SU-DHL-6 (cell line): Measurements from ENCODE around the gene WNT3A.

Experiments used
- H2AFZ ChIP-seq: fragments of 200-600 bp; sonication (generic); 2 replicates; pipeline ENCODE4 v1.6.1; 2014; ENCODE audit warnings: low read depth, mild to moderate bottlenecking, moderate library complexity, mixed read lengths, antibody characterized with exemption, low read length; ENCODE audit not compliant: severe bottlenecking
- H3F3A ChIP-seq: fragments of 200-600 bp; shearing (Covaris generic); 2 replicates; pipeline ENCODE4 v1.6.0; 2016; ENCODE audit warnings: antibody characterized with exemption, mild to moderate bottlenecking; ENCODE audit not compliant: insufficient read depth
- H3K27ac ChIP-seq: fragments of 200-600 bp; sonication (generic); 2 replicates; pipeline ENCODE4 v1.5.1; 2016; ENCODE audit warnings: low read depth, mild to moderate bottlenecking, low read length, moderate library complexity, mixed read lengths
- H3K27me3 ChIP-seq: fragments of 200-600 bp; sonication (generic), shearing (Covaris generic); 2 replicates; pipeline ENCODE4 v1.6.0; 2014; ENCODE audit warnings: mild to moderate bottlenecking, low read length
- H3K36me3 ChIP-seq: fragments of 200-600 bp; sonication (generic); 2 replicates; pipeline ENCODE4 v1.6.1; 2014; ENCODE audit warnings: mild to moderate bottlenecking, low read length, mixed read lengths
- H3K4me2 ChIP-seq: fragments of 300-600, 200-600 bp; shearing (Covaris generic), sonication (generic); 2 replicates; pipeline ENCODE4 v1.6.0; 2014; ENCODE audit warnings: low read length, low read depth, mild to moderate bottlenecking; ENCODE audit not compliant: poor library complexity, severe bottlenecking
- H3K4me3 ChIP-seq: fragments of 200-600 bp; sonication (generic); 2 replicates; pipeline ENCODE4 v1.5.1; 2014; ENCODE audit warnings: antibody characterized with exemption, low read length, mild to moderate bottlenecking, mixed read lengths; ENCODE audit not compliant: insufficient read depth, poor library complexity, severe bottlenecking
- H3K79me2 ChIP-seq: fragments of 200-600 bp; sonication (generic); 2 replicates; pipeline ENCODE4 v1.6.1; 2014; ENCODE audit warnings: mild to moderate bottlenecking, low read length, moderate library complexity; ENCODE audit not compliant: insufficient read depth
- H3K9ac ChIP-seq: fragments of 200-600 bp; sonication (generic); 2 replicates; pipeline ENCODE4 v1.7.0; 2014; ENCODE audit warnings: mild to moderate bottlenecking, low read length
- H3K9me2 ChIP-seq: fragments of 200-600 bp; sonication (generic); replicated peaks from 2 replicates; pipeline ENCODE4 v1.6.1; 2014; ENCODE audit warnings: low read length; ENCODE audit not compliant: insufficient read depth
- H3K9me3 ChIP-seq: fragments of 200-600 bp; sonication (generic); 2 replicates; pipeline ENCODE4 v1.6.1; 2014; ENCODE audit warnings: low read length, mixed read lengths; ENCODE audit not compliant: insufficient read depth
- H4K20me1 ChIP-seq: fragments of 200-600 bp; sonication (generic); 2 replicates; pipeline ENCODE4 v1.6.1; 2014; ENCODE audit warnings: low read depth, mild to moderate bottlenecking, antibody characterized with exemption, low read length, moderate library complexity, mixed read lengths
- EZH2phosphoT487 ChIP-seq: fragments of 200-600 bp; sonication (generic), shearing (Covaris generic); conservative IDR thresholded peaks from 2 replicates; pipeline ENCODE4 v1.6.1; 2018; ENCODE audit warnings: mild to moderate bottlenecking, antibody characterized with exemption, low read length, moderate library complexity, mixed read lengths
- TF ChIP-seq, protein P1 (sequence below): fragments of 200-600 bp; sonication (generic); IDR thresholded peaks from one replicate; pipeline ENCODE4 v1.5.1; 2017; ENCODE audit warnings: antibody characterized with exemption, mild to moderate bottlenecking, low read length, moderate library complexity; ENCODE audit not compliant: insufficient read depth, poor library complexity, severe bottlenecking

Gene WNT3A

DNA sequence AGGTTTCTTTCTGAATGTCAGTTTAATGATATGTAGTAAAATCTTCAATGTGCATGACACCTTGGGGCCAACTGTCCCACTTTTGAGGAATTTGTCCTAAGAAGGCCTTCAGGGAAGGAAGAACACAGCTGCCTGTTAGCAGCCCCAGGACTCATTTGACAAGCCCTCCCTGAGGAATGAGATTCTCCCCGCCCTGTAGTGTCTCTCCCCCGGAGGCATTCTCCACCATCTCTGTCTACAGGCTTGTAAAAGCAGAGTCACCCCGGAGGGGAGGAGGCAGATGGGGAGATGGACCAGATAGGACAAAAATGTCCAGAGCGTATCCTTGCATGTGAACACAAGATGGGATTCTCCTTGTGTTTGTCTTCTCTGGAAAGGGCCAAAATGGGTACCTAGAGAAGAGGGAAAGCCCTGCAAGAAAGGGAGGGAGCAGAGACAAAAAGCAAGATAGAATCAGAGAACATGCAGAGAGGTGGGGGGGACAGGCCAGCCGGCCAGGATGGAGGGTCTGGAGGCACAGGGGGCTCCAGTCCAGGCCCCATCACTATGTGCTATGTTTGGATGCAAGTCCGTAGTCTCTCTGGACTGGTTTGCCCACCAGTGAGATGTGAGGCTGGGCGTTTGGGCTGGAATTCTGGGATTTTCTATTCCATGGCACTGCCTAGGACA lies 12.0 kb upstream of the WNT3A start:
- H3K4me2 ChIP-seq: no peak overlapping the region
- no peaks in the 10 kb centered on the region for H3F3A ChIP-seq
- H3K27me3 ChIP-seq: no peaks in the 10 kb centered on the region
- no peak overlapping the region for H3K27ac ChIP-seq
- H3K36me3 ChIP-seq: no peaks in the 10 kb centered on the region
- no peak overlapping the region for H2AFZ ChIP-seq
- TF ChIP-seq, protein P1, sequence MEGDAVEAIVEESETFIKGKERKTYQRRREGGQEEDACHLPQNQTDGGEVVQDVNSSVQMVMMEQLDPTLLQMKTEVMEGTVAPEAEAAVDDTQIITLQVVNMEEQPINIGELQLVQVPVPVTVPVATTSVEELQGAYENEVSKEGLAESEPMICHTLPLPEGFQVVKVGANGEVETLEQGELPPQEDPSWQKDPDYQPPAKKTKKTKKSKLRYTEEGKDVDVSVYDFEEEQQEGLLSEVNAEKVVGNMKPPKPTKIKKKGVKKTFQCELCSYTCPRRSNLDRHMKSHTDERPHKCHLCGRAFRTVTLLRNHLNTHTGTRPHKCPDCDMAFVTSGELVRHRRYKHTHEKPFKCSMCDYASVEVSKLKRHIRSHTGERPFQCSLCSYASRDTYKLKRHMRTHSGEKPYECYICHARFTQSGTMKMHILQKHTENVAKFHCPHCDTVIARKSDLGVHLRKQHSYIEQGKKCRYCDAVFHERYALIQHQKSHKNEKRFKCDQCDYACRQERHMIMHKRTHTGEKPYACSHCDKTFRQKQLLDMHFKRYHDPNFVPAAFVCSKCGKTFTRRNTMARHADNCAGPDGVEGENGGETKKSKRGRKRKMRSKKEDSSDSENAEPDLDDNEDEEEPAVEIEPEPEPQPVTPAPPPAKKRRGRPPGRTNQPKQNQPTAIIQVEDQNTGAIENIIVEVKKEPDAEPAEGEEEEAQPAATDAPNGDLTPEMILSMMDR: no peak
- TF ChIP-seq EZH2phosphoT487: no peak
- no peaks in the 10 kb centered on the region for H3K79me2 ChIP-seq
- no peaks in the 10 kb centered on the region for H4K20me1 ChIP-seq
- H3K9me2 ChIP-seq: no peaks in the 10 kb centered on the region
- no peak overlapping the region for H3K4me3 ChIP-seq
- no peaks in the 10 kb centered on the region for H3K9me3 ChIP-seq
- no peak overlapping the region for H3K9ac ChIP-seq

DNA sequence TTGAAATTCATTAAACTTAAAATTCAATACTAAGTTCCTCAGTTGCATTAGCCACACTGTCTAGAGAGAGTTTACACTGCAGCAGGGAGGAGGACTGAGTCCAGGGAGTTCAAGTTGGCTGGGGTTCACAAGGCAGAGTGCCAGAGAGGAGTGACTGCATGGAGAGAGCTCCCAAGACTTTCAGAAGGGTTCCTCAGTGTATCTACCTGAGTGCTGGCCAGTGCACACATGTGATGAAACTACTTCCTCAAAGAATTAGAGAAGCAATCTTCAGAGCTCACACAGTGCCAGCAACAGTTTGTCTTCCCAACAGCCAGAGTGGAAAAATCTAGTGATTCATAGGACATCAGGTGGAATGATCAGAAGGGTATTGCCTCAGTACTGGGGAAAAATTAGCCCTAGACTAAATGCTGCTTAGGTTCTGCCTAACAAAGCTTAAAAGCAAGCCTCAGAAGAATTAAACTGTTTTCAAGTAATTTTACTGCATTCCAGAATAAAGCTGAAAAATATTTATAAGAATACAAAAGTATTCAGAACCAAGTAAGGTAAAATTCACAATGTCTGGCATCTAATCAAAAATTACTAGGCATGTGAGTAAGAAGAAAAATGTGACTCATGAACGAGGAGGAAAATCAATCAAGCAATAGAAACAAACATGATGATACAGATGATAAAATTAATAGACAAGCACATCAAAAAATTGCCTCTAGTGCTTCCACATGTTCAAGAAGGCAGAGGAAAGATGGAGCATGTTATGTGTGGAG lies 10.4 kb upstream of the WNT3A start:
- H3K9me3 ChIP-seq: no peaks in the 10 kb centered on the region
- no peak overlapping the region for H3K27ac ChIP-seq
- no peaks in the 10 kb centered on the region for H3K36me3 ChIP-seq
- no peak overlapping the region for H3K9ac ChIP-seq
- no peaks in the 10 kb centered on the region for H3K79me2 ChIP-seq
- no peaks in the 10 kb centered on the region for H3K27me3 ChIP-seq
- H3K4me2 ChIP-seq: no peak overlapping the region
- H3K4me3 ChIP-seq: no peak overlapping the region
- TF ChIP-seq, protein P1: no peak
- TF ChIP-seq EZH2phosphoT487: no peak
- H2AFZ ChIP-seq: no peak overlapping the region
- no peaks in the 10 kb centered on the region for H4K20me1 ChIP-seq
- no peaks in the 10 kb centered on the region for H3F3A ChIP-seq
- H3K9me2 ChIP-seq: no peaks in the 10 kb centered on the region

DNA sequence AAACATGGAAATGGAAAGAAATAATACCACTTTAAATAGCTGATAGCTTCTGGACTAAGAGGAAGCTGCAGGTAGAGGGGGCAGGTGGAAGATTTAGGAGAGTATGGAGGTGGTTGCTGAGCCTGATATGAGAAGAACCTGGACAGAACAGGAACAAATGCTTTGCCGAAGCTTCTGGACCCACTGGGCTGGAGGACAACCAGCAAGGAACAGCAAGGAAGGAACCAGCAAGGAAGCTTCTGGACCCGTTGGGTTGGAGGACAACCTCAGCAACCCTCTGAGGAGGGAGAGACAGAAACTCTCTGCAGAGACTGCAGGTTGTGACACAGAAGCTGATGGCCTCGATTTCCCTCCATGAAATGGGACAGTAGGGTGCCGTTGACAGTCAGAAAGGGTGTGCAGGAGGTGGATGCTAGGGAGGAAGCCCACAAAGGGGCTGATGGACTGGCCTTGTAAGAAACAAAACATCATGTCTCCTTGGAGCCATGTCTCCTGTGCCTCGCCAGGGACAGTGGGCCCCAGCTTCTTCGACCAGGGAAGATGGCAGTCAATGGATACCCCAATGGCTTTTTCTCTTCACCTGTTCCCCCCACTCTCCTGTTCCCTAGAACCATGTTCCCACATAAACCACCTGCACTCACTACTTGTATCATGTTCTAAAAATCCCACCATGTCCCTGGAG lies 8.3 kb upstream of the WNT3A start:
- Histone ChIP-seq H3K36me3 (no peaks in the 10 kb centered on the region), H3K79me2 (no peaks in the 10 kb centered on the region), H3K9ac (no peak overlapping the region), H3K9me3 (no peaks in the 10 kb centered on the region), H3K27me3 (no peaks in the 10 kb centered on the region), H3K4me3 (no peak overlapping the region), H3K9me2 (no peaks in the 10 kb centered on the region), H4K20me1 (no peaks in the 10 kb centered on the region), H3F3A (no peaks in the 10 kb centered on the region), H3K27ac (no peak overlapping the region), H3K4me2 (no peak overlapping the region), H2AFZ (no peak overlapping the region)
- TF ChIP-seq EZH2phosphoT487: no peak
- TF ChIP-seq, protein P1: no peak
